MCF 10A (cell line): Measurements from ENCODE around the gene SLC9A4. TPM values are rescaled to one million over a fixed set of nuclear protein-coding genes. Genes with fewer than 3 reads are reported as not detected.

ENCODE experiments used
- BruUV-seq: library from RNA; stranded (reverse); fragments of 400-500 nt; replicated peaks from 2 replicates; lab custom pipeline; 2021; lab: Mats Ljungman, UMichigan
- CTCF ChIA-PET: fragments of 300-600 bp; sonication (Branson Sonifier 250); formaldehyde crosslinking; extraction: SDS; loops from one replicate; lab custom pipeline; 2021; ENCODE audit warnings: antibody characterized with exemption, inconsistent platforms; lab: Yijun Ruan, JAX
- POLR2A ChIA-PET: fragments of 300-600, 350-650 bp; sonication (Branson Sonifier 250); formaldehyde crosslinking; extraction: SDS; loops from one replicate; lab custom pipeline; 2020; ENCODE audit warnings: antibody characterized with exemption, inconsistent platforms; lab: Yijun Ruan, JAX
- DNase-seq: peaks from one replicate; pipeline ENCODE4 v3.0.0-alpha.2; 2018; ENCODE audit not compliant: unreplicated experiment
- H3K27ac Mint-ChIP-seq: one replicate; pipeline ENCODE4 v1.8.0; 2022; ENCODE audit warnings: mild to moderate bottlenecking, low read depth, mixed read lengths; ENCODE audit not compliant: unreplicated experiment
- H3K27me3 Mint-ChIP-seq: one replicate; pipeline ENCODE4 v1.8.0; 2022; ENCODE audit warnings: mixed read lengths; ENCODE audit not compliant: insufficient read depth, unreplicated experiment
- H3K36me3 Mint-ChIP-seq: one replicate; pipeline ENCODE4 v1.8.0; 2022; ENCODE audit warnings: mild to moderate bottlenecking, moderate library complexity, mixed read lengths; ENCODE audit not compliant: insufficient read depth, unreplicated experiment
- H3K4me1 Mint-ChIP-seq: one replicate; pipeline ENCODE4 v1.8.0; 2022; ENCODE audit warnings: mixed read lengths; ENCODE audit not compliant: insufficient read depth, unreplicated experiment
- H3K4me3 Mint-ChIP-seq: one replicate; pipeline ENCODE4 v1.8.0; 2022; ENCODE audit warnings: mild to moderate bottlenecking, moderate library complexity, mixed read lengths; ENCODE audit not compliant: unreplicated experiment
- H3K9me3 Mint-ChIP-seq: one replicate; pipeline ENCODE4 v1.8.0; 2022; ENCODE audit warnings: mixed read lengths; ENCODE audit not compliant: unreplicated experiment
- intact Hi-C: fragments of 100-400 bp; cut with micrococcal nuclease; formaldehyde crosslinking; loops from 2 replicates; pipeline ENCODE4 v1.14.1; 2022
- total RNA-seq: library from RNA; stranded (reverse); gene quantifications from 2 replicates; pipeline ENCODE4 v1.2.3, GENCODE V29; 2022
- TF ChIP-seq, protein P1 (sequence below): fragments of 200-600 bp; IDR thresholded peaks from one replicate; pipeline ENCODE4 v1.8.0; 2022; ENCODE audit warnings: antibody characterized with exemption, mild to moderate bottlenecking; ENCODE audit not compliant: unreplicated experiment

The SLC9A4 gene
- total RNA-seq, 1 experiment from 2014 or later = 0.07 TPM

DNA sequence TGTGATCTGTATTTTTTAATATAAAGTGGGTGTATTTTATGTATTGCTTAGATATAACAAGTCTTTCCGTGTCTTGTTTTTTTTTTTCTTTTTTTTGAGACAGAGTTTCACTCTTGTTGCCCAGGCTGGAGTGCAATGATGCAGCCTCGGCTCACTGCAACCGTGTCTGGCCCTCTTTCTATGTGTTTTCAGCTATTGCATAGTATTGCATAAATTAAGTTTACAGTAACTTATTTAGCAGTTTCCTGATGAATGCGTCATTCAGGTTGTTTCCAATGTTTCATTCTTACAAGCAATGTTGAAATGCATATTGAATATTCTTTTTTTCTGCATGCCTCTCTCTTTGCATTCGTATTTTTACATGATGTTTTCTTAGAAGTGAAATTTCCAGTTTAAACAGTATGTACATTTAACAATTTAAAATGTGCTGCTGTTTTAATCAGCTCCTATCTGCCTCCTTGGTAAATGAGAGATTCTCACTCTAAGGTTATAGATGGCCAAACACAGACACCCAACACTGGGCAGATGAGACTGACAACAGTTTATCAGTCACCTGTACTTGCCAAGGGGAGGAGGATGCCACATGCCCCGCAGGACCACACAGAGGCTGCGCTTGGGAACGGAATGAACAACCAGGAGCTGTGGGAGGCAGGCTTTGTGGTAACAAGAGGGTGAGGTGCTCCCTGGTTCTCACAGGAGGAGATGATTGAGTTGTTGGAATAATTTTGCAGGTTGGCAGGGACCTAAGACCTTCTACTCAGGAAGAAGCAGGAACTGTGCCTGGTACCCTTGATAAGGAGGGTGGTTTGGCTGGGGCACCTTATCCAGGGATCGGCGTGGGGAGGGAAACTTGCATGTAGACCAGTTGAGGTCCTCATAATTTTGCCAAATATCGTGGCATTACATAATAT lies 7.5 kb downstream of the SLC9A4 start:
- ChIA-PET CTCF (interaction anchor here (0.7 to 1.1 kb wide), 2 partner anchors 134 to 136 kb away, joined by 3 to 5 read pairs; no protein-coding TSS in a partner anchor), POLR2A (interaction anchor here (0.6 to 1.4 kb wide), 5 partner anchors 13 to 126 kb away, joined by 3 to 4 read pairs (median 3); no protein-coding TSS in a partner anchor)
- no TSS peak for BruUV-seq
- H3K27me3 Mint-ChIP-seq = peaks cover 11% of the 10 kb centered on the region
- no peak overlapping the region for H3K27ac Mint-ChIP-seq
- intact Hi-C loops = no loop called here
- no peaks in the 10 kb centered on the region for H3K36me3 Mint-ChIP-seq
- DNase-seq = peak; percentile 29
- TF ChIP-seq, protein P1, sequence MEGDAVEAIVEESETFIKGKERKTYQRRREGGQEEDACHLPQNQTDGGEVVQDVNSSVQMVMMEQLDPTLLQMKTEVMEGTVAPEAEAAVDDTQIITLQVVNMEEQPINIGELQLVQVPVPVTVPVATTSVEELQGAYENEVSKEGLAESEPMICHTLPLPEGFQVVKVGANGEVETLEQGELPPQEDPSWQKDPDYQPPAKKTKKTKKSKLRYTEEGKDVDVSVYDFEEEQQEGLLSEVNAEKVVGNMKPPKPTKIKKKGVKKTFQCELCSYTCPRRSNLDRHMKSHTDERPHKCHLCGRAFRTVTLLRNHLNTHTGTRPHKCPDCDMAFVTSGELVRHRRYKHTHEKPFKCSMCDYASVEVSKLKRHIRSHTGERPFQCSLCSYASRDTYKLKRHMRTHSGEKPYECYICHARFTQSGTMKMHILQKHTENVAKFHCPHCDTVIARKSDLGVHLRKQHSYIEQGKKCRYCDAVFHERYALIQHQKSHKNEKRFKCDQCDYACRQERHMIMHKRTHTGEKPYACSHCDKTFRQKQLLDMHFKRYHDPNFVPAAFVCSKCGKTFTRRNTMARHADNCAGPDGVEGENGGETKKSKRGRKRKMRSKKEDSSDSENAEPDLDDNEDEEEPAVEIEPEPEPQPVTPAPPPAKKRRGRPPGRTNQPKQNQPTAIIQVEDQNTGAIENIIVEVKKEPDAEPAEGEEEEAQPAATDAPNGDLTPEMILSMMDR = no peak
- no peaks in the 10 kb centered on the region for H3K9me3 Mint-ChIP-seq
- H3K4me3 Mint-ChIP-seq = no peak overlapping the region
- H3K4me1 Mint-ChIP-seq = no peaks in the 10 kb centered on the region

DNA sequence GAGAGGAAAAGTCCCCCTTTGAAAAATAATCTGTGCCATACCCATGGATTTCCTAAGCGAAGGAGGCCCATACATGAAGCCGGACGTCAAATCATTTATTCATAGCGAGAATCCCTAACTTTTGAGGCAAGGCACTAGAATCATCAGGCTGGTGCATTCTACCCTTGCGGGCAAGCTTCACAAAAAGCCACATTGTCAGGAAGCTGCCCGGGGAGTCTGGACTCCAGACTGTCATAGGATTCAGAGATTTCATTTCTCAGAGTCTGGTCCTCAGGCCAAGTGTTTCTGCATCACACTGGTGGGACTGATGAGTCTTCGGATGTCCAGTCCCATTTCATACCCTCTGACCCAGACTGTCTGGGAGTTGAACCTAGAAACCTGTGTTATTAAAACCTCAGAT lies 8.9 kb downstream of the SLC9A4 start:
- intact Hi-C loops = no loop called here
- DNase-seq = no peak
- Mint-ChIP-seq H3K27ac (no peak overlapping the region), H3K9me3 (no peaks in the 10 kb centered on the region), H3K4me3 (no peak overlapping the region), H3K27me3 (peaks cover 2% of the 10 kb centered on the region), H3K36me3 (no peaks in the 10 kb centered on the region), H3K4me1 (no peaks in the 10 kb centered on the region)
- ChIA-PET CTCF (interaction anchor here (0.6 to 1.1 kb wide), 2 partner anchors 135 to 248 kb away, joined by 3 to 5 read pairs; no protein-coding TSS in a partner anchor), POLR2A (no interaction called here)
- TF ChIP-seq, protein P1 = no peak
- BruUV-seq = no TSS peak

DNA sequence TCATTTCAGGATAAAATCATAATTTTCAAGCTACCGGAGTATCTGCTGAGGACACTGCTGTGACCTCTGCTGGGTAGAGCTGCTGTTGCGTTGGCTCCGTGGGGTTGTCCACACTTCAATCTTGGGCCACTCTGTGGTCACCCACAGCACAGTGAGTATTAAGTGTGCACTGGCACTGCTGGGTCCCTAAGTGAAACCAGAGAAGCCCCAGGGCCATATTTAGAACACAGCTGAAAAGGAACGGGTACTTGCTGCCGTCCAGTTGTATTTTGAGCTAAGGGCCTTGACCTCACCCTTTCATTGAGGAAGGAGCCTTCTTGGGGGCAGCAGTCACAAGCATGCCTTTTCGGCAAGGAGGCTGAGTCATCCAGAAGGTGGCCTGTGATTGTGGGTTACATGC lies 10.1 kb downstream of the SLC9A4 start:
- Mint-ChIP-seq H3K4me1 (peaks cover 6% of the 10 kb centered on the region), H3K27ac (no peak overlapping the region), H3K27me3 (no peaks in the 10 kb centered on the region), H3K4me3 (no peak overlapping the region), H3K9me3 (no peaks in the 10 kb centered on the region), H3K36me3 (no peaks in the 10 kb centered on the region)
- BruUV-seq = no TSS peak
- no peak for DNase-seq
- TF ChIP-seq, protein P1 = no peak
- intact Hi-C loops = no loop called here
- CTCF ChIA-PET = interaction anchor here (0.5 to 3.0 kb wide), 5 partner anchors 9 to 474 kb away, joined by 3 to 53 read pairs (median 3); partner anchors contain the start of gene SLC9A4
- POLR2A ChIA-PET = no interaction called here
